Measurements from ENCODE around the gene VDAC2. TPM values are rescaled to one million over a fixed set of nuclear protein-coding genes. Genes with fewer than 3 reads are reported as not detected.

Gene VDAC2
- total RNA-seq, result 100 to 1,000 TPM; 278 to 454 TPM

GRCh38 chr10:75210282-75211006, at the start of gene VDAC2:
VDAC2 (plus strand) TSS chr10:75210796; CDS start chr10:75211159, 363 bp downstream.
- Histone ChIP-seq H3K36me3 (peaks cover 38% of the 10 kb centered on the region), H3K9me3 (no peaks in the 10 kb centered on the region), H3K27ac (peak within 1 kb of the TSS; percentile 98 to 99), H3K27me3 (no peaks in the 10 kb centered on the region), H3K4me3 (peak within 1 kb of the TSS; percentile 73 to 90), H3K4me1 (peaks cover 0 to 42% of the 10 kb centered on the region in 2 donors)
- peak; percentile 89 for DNase-seq (ENCODE audit: low spot score)
- no peak for TF ChIP-seq CTCF (IDR thresholded peaks at IDR 0.05)

GRCh38 chr10:75165684-75166622, 44.6 kb upstream of the VDAC2 start:
- no peak for TF ChIP-seq CTCF (IDR thresholded peaks at IDR 0.05)
- Histone ChIP-seq H3K36me3 (peaks cover 11% of the 10 kb centered on the region), H3K9me3 (no peaks in the 10 kb centered on the region), H3K4me3 (no peak overlapping the region), H3K27ac (no peak overlapping the region), H3K27me3 (no peaks in the 10 kb centered on the region), H3K4me1 (peaks cover 0 to 17% of the 10 kb centered on the region in 2 donors)
- no peak for DNase-seq (ENCODE audit: low spot score)

- Histone ChIP-seq H3K27me3 (no peaks in the 10 kb centered on the region), H3K27ac (no peak overlapping the region), H3K9me3 (no peaks in the 10 kb centered on the region), H3K4me3 (no peak overlapping the region), H3K36me3 (peaks cover 11% of the 10 kb centered on the region), H3K4me1 (peaks cover 0 to 17% of the 10 kb centered on the region in 2 donors)
- no peak for TF ChIP-seq CTCF (IDR thresholded peaks at IDR 0.05)
- no peak for DNase-seq (ENCODE audit: low spot score)
Measured at GRCh38 chr10:75166623-75166972, 44.0 kb upstream of the VDAC2 start.

- Histone ChIP-seq H3K4me1 (peaks cover 0 to 17% of the 10 kb centered on the region in 2 donors), H3K27ac (peak overlapping the region in 1 of 2 donors; percentile 49), H3K36me3 (peaks cover 11% of the 10 kb centered on the region), H3K27me3 (no peaks in the 10 kb centered on the region), H3K4me3 (no peak overlapping the region), H3K9me3 (no peaks in the 10 kb centered on the region)
- no peak for TF ChIP-seq CTCF (IDR thresholded peaks at IDR 0.05)
- no peak for DNase-seq (ENCODE audit: low spot score)
Measured at GRCh38 chr10:75168275-75168674, 42.3 kb upstream of the VDAC2 start.

- DNase-seq (ENCODE audit: low spot score), result no peak
- Histone ChIP-seq H3K9me3 (no peaks in the 10 kb centered on the region), H3K4me3 (no peak overlapping the region), H3K4me1 (peaks cover 0 to 17% of the 10 kb centered on the region in 2 donors), H3K27ac (peak overlapping the region; percentile 45 to 74), H3K36me3 (peaks cover 11% of the 10 kb centered on the region), H3K27me3 (no peaks in the 10 kb centered on the region)
- no peak for TF ChIP-seq CTCF (IDR thresholded peaks at IDR 0.05)
Measured at GRCh38 chr10:75170215-75170614, 40.4 kb upstream of the VDAC2 start.

Measured in right atrium auricular region (tissue), 2 donors.